Neural cell (in vitro differentiated cells): ENCODE results near the gene GRIK2. TPM values are rescaled to one million over a fixed set of nuclear protein-coding genes. Genes with fewer than 3 reads are reported as not detected.

Experiments
- H2AFZ ChIP-seq: fragments of 200-600, 300-800 bp; sonication (generic), shearing (Covaris generic); 2 replicates; pipeline ENCODE4 v1.6.0; 2014; ENCODE audit warnings: low read depth, mild to moderate bottlenecking, antibody characterized with exemption, low read length, moderate library complexity
- H3F3A ChIP-seq: fragments of 200-600 bp; shearing (Covaris generic); 2 replicates; pipeline ENCODE4 v1.6.1; 2016; ENCODE audit warnings: mild to moderate bottlenecking, moderate library complexity, mixed read lengths, antibody characterized with exemption, low read length; ENCODE audit not compliant: insufficient read depth, poor library complexity, severe bottlenecking
- H3K27ac ChIP-seq: fragments of 200-600, 300-800 bp; sonication (generic), shearing (Covaris generic); 2 replicates; pipeline ENCODE4 v1.5.1; 2014; ENCODE audit warnings: mild to moderate bottlenecking, low read length, moderate library complexity
- H3K27me3 ChIP-seq: fragments of 300-800, 200-600 bp; sonication (generic), shearing (Covaris generic); 2 replicates; pipeline ENCODE4 v1.6.0; 2014; ENCODE audit warnings: mild to moderate bottlenecking, low read depth, low read length, moderate library complexity; ENCODE audit not compliant: insufficient read depth
- H3K36me3 ChIP-seq: fragments of 300-800, 200-600 bp; sonication (generic), shearing (Covaris generic); 2 replicates; pipeline ENCODE4 v1.5.1; 2014; ENCODE audit warnings: mild to moderate bottlenecking, antibody characterized with exemption, low read length, moderate library complexity; ENCODE audit not compliant: insufficient read depth
- H3K4me2 ChIP-seq: fragments of 300-800, 200-600 bp; sonication (generic), shearing (Covaris generic); 2 replicates; pipeline ENCODE4 v1.6.0; 2014; ENCODE audit warnings: mild to moderate bottlenecking, low read length
- H3K4me3 ChIP-seq: fragments of 300-800, 200-600 bp; sonication (generic), shearing (Covaris generic); 2 replicates; pipeline ENCODE4 v1.5.1; 2014; ENCODE audit warnings: mild to moderate bottlenecking, low read length, moderate library complexity
- H3K79me2 ChIP-seq: fragments of 200-600 bp; shearing (Covaris generic); replicated peaks from 2 replicates; pipeline ENCODE4 v1.6.0; 2014; ENCODE audit warnings: mild to moderate bottlenecking, low read length, moderate library complexity; ENCODE audit not compliant: insufficient read depth
- H3K9ac ChIP-seq: fragments of 300-800, 200-600 bp; sonication (generic), shearing (Covaris generic); 2 replicates; pipeline ENCODE4 v1.6.1; 2016; ENCODE audit warnings: mild to moderate bottlenecking, low read length, mixed read lengths
- H3K9me2 ChIP-seq: fragments of 200-600 bp; shearing (Covaris generic); 2 replicates; pipeline ENCODE4 v1.6.1; 2016; ENCODE audit warnings: mild to moderate bottlenecking, low read length, mixed read lengths; ENCODE audit not compliant: insufficient read depth
- H3K9me3 ChIP-seq: fragments of 200-600, 300-800 bp; sonication (generic), shearing (Covaris generic); 2 replicates; pipeline ENCODE4 v1.6.1; 2016; ENCODE audit warnings: mild to moderate bottlenecking, mixed run types, low read length, moderate library complexity, mixed read lengths
- H4K20me1 ChIP-seq: fragments of 200-600 bp; shearing (Covaris generic); 2 replicates; pipeline ENCODE4 v1.6.1; 2016; ENCODE audit warnings: mild to moderate bottlenecking, mixed run types; ENCODE audit not compliant: insufficient read depth
- CTCF ChIP-seq: fragments of 450-650 bp; IDR thresholded peaks from 2 replicates; pipeline ENCODE4 v1.5.1; 2014; ENCODE audit warnings: antibody characterized with exemption, mild to moderate bottlenecking, moderate library complexity; ENCODE audit not compliant: poor library complexity, severe bottlenecking
- EP300 ChIP-seq: fragments of 450-650 bp; conservative IDR thresholded peaks from 2 replicates; pipeline ENCODE4 v1.6.1; 2014; ENCODE audit warnings: antibody characterized with exemption, mild to moderate bottlenecking, moderate library complexity; ENCODE audit not compliant: poor library complexity, severe bottlenecking
- EZH2 ChIP-seq: fragments of 200-600, 300-800 bp; shearing (Covaris generic), sonication (generic); IDR thresholded peaks from 2 replicates; pipeline ENCODE4 v1.6.1; 2014; ENCODE audit warnings: antibody characterized with exemption, low read length, borderline replicate concordance, mild to moderate bottlenecking; ENCODE audit not compliant: insufficient read depth, poor library complexity, severe bottlenecking
- MXI1 ChIP-seq: fragments of 450-650 bp; conservative IDR thresholded peaks from 2 replicates; pipeline ENCODE4 v1.6.1; 2014; ENCODE audit warnings: antibody characterized with exemption, mild to moderate bottlenecking; ENCODE audit not compliant: poor library complexity, severe bottlenecking
- POLR2AphosphoS5 ChIP-seq: IDR thresholded peaks from 2 replicates; pipeline ENCODE4 v1.6.1; 2012
- RAD21 ChIP-seq: fragments of 450-650 bp; conservative IDR thresholded peaks from 2 replicates; pipeline ENCODE4 v1.6.1; 2014; ENCODE audit warnings: antibody characterized with exemption, mild to moderate bottlenecking, moderate library complexity
- SMC3 ChIP-seq: fragments of 450-650 bp; conservative IDR thresholded peaks from 2 replicates; pipeline ENCODE4 v1.6.1; 2014; ENCODE audit warnings: antibody characterized with exemption, mild to moderate bottlenecking, moderate library complexity; ENCODE audit not compliant: poor library complexity
- TAF1 ChIP-seq: IDR thresholded peaks from 2 replicates; pipeline ENCODE4 v1.6.1; 2012; ENCODE audit warnings: low read depth
- polyA plus RNA-seq: library from polyadenylated mRNA; depleted of rRNA; stranded (reverse); fragments of >200 nt; gene quantifications from 2 replicates; pipeline ENCODE4 v1.2.3, GENCODE V29; 2014
- TF ChIP-seq, protein P1 (sequence below): IDR thresholded peaks from 2 replicates; pipeline ENCODE4 v1.6.1; 2012; ENCODE audit warnings: borderline replicate concordance

Gene GRIK2
- polyA plus RNA-seq, 1 donor from 2014 or later, result 106 TPM

DNA sequence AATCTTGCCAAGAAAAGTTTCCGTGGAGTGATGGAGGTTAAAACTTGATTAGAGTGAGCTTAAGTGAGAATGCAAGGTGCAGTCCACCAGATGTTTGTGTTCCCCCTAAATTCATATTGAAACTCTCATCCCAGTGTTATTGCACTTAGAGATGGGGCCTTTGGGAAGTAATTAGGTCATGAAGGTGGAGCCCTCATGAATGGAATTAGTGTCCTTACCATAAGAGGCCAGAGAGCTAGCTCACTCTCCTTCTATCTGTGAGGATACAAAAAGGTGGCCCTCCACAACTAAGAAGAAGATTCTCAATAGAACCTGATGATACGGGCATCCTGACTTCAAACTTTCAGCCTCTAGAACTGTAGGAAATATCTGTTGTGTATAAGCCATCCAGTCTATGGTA lies 258.6 kb downstream of the GRIK2 start:
- Histone ChIP-seq H3F3A (no peaks in the 10 kb centered on the region), H3K9ac (no peak overlapping the region)

DNA sequence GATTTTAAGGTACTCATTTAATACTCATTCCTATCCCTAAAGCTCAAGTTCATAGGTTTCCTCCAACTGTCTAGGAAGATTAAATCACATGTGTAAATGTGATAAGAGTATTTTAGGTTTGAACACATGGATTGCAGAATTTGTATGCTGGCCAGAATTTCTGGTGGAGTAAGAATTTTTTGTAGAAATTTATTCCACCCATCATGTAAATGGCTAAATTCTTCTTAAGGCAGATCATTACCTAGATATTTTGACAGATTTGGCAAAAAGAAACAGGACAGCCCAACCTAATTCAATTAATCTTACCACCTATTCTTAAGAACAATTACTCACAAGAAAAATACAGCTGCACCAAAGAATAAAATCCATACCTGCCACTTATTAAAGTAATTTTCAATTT lies 261.6 kb downstream of the GRIK2 start:
- no peaks in the 10 kb centered on the region for H3K9me3 ChIP-seq
- H3K27me3 ChIP-seq, result no peaks in the 10 kb centered on the region
- no peak overlapping the region for H2AFZ ChIP-seq
- H3K4me2 ChIP-seq, result no peak overlapping the region
- H3K4me3 ChIP-seq, result no peak overlapping the region
- H4K20me1 ChIP-seq, result no peaks in the 10 kb centered on the region
- H3F3A ChIP-seq, result no peaks in the 10 kb centered on the region
- H3K79me2 ChIP-seq, result no peaks in the 10 kb centered on the region
- no peak overlapping the region for H3K9ac ChIP-seq
- TF ChIP-seq EP300 (no peak), CTCF (no peak), TAF1 (no peak), EZH2 (no peak), MXI1 (no peak), SMC3 (no peak), POLR2AphosphoS5 (no peak), RAD21 (no peak)
- TF ChIP-seq, protein P1, sequence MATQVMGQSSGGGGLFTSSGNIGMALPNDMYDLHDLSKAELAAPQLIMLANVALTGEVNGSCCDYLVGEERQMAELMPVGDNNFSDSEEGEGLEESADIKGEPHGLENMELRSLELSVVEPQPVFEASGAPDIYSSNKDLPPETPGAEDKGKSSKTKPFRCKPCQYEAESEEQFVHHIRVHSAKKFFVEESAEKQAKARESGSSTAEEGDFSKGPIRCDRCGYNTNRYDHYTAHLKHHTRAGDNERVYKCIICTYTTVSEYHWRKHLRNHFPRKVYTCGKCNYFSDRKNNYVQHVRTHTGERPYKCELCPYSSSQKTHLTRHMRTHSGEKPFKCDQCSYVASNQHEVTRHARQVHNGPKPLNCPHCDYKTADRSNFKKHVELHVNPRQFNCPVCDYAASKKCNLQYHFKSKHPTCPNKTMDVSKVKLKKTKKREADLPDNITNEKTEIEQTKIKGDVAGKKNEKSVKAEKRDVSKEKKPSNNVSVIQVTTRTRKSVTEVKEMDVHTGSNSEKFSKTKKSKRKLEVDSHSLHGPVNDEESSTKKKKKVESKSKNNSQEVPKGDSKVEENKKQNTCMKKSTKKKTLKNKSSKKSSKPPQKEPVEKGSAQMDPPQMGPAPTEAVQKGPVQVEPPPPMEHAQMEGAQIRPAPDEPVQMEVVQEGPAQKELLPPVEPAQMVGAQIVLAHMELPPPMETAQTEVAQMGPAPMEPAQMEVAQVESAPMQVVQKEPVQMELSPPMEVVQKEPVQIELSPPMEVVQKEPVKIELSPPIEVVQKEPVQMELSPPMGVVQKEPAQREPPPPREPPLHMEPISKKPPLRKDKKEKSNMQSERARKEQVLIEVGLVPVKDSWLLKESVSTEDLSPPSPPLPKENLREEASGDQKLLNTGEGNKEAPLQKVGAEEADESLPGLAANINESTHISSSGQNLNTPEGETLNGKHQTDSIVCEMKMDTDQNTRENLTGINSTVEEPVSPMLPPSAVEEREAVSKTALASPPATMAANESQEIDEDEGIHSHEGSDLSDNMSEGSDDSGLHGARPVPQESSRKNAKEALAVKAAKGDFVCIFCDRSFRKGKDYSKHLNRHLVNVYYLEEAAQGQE, result no peak
- no peaks in the 10 kb centered on the region for H3K36me3 ChIP-seq
- no peak overlapping the region for H3K27ac ChIP-seq
- no peaks in the 10 kb centered on the region for H3K9me2 ChIP-seq

More for the DNA sequence above, 258.6 kb downstream of the GRIK2 start:
- Histone ChIP-seq H3K9me3 (no peaks in the 10 kb centered on the region), H3K79me2 (no peaks in the 10 kb centered on the region), H3K4me3 (no peak overlapping the region), H2AFZ (no peak overlapping the region), H3K27me3 (no peaks in the 10 kb centered on the region), H3K4me2 (no peak overlapping the region), H3K36me3 (no peaks in the 10 kb centered on the region), H4K20me1 (no peaks in the 10 kb centered on the region), H3K9me2 (no peaks in the 10 kb centered on the region), H3K27ac (no peak overlapping the region)
- TF ChIP-seq EZH2 (no peak), CTCF (no peak), MXI1 (no peak), EP300 (no peak), RAD21 (no peak), TAF1 (no peak), POLR2AphosphoS5 (no peak), SMC3 (no peak)
- TF ChIP-seq, protein P1, result no peak
